Central memory CD8-positive, alpha-beta T cell (primary cell): ENCODE data around the gene MAST4.
"Not testable (repeated sequence)": the region's sequence is repeated elsewhere in the genome, so short reads cannot be mapped to it uniquely, and the experiment has no call there.

ENCODE experiments used
- ATAC-seq: fragments of 150-1000 bp; cut with Tn5 transposase; replicated peaks from 2 replicates; pipeline ENCODE4 v1.10.0; 2022; ENCODE audit warnings: mild to moderate bottlenecking, moderate FRiP score, moderate number of reproducible peaks; ENCODE audit not compliant: poor library complexity, severe bottlenecking; ENCODE audit errors: extremely low read depth
- DNase-seq, 2 donors: peaks; one replicate each; pipeline ENCODE4 v3.0.0; 2021; ENCODE audit warnings: low spot score in 2 of 2
- H3K27ac Mint-ChIP-seq: one replicate; pipeline ENCODE4 v1.8.0; 2022; ENCODE audit warnings: low read depth, mild to moderate bottlenecking, moderate library complexity, mixed read lengths
- H3K27me3 Mint-ChIP-seq: one replicate; pipeline ENCODE4 v1.8.0; 2022; ENCODE audit warnings: mixed read lengths
- H3K36me3 Mint-ChIP-seq: one replicate; pipeline ENCODE4 v1.8.0; 2022; ENCODE audit warnings: mild to moderate bottlenecking, moderate library complexity, mixed read lengths; ENCODE audit not compliant: insufficient read depth
- H3K4me1 Mint-ChIP-seq: one replicate; pipeline ENCODE4 v1.8.0; 2022; ENCODE audit warnings: mixed read lengths
- H3K4me3 Mint-ChIP-seq: one replicate; pipeline ENCODE4 v1.8.0; 2022; ENCODE audit warnings: mild to moderate bottlenecking, moderate library complexity, mixed read lengths
- H3K9me3 Mint-ChIP-seq: one replicate; pipeline ENCODE4 v1.8.0; 2022; ENCODE audit warnings: mixed read lengths

Gene MAST4

GRCh38 chr5:67104859-67105258, 508.7 kb downstream of the MAST4 start:
- DNase-seq (no peak), ATAC-seq (no peak)
- no peak overlapping the region for H3K4me3 Mint-ChIP-seq
- H3K27me3 Mint-ChIP-seq = peaks cover 9% of the 10 kb centered on the region
- peaks cover 8% of the 10 kb centered on the region for H3K4me1 Mint-ChIP-seq
- no peak overlapping the region for H3K27ac Mint-ChIP-seq
- H3K9me3 Mint-ChIP-seq = no peaks in the 10 kb centered on the region
- peaks cover 8% of the 10 kb centered on the region for H3K36me3 Mint-ChIP-seq

- ATAC-seq = no peak
- Mint-ChIP-seq H3K4me3 (no peak overlapping the region), H3K36me3 (peaks cover 7% of the 10 kb centered on the region), H3K27me3 (peaks cover 4% of the 10 kb centered on the region), H3K4me1 (peaks cover 5% of the 10 kb centered on the region), H3K9me3 (no peaks in the 10 kb centered on the region), H3K27ac (no peak overlapping the region)
- DNase-seq = no peak
These were observed 509.1 kb downstream of the MAST4 start for GRCh38 chr5:67105270-67105669.

- no peaks in the 10 kb centered on the region for H3K4me1 Mint-ChIP-seq
- no peak overlapping the region for H3K27ac Mint-ChIP-seq
- H3K4me3 Mint-ChIP-seq = no peak overlapping the region
- H3K9me3 Mint-ChIP-seq = no peaks in the 10 kb centered on the region
- peaks cover 9% of the 10 kb centered on the region for H3K36me3 Mint-ChIP-seq
- no peak for ATAC-seq
- no peaks in the 10 kb centered on the region for H3K27me3 Mint-ChIP-seq
- DNase-seq = no peak
These were observed 510.6 kb downstream of the MAST4 start for GRCh38 chr5:67106626-67107342.

- peaks cover 5% of the 10 kb centered on the region for H3K36me3 Mint-ChIP-seq
- H3K27me3 Mint-ChIP-seq = no peaks in the 10 kb centered on the region
- no peaks in the 10 kb centered on the region for H3K4me1 Mint-ChIP-seq
- ATAC-seq (no peak), DNase-seq (no peak)
- H3K4me3 Mint-ChIP-seq = no peak overlapping the region
- H3K9me3 Mint-ChIP-seq = no peaks in the 10 kb centered on the region
- H3K27ac Mint-ChIP-seq = no peak overlapping the region
These were observed 515.6 kb downstream of the MAST4 start for GRCh38 chr5:67111779-67112178.

- Mint-ChIP-seq H3K27ac (no peak overlapping the region), H3K36me3 (peaks cover 7% of the 10 kb centered on the region), H3K4me1 (no peaks in the 10 kb centered on the region), H3K9me3 (no peaks in the 10 kb centered on the region), H3K4me3 (no peak overlapping the region), H3K27me3 (no peaks in the 10 kb centered on the region)
- no peak for DNase-seq
- ATAC-seq = no peak
These were observed 519.1 kb downstream of the MAST4 start for GRCh38 chr5:67115246-67115645.

- DNase-seq (no peak), ATAC-seq (no peak)
- no peaks in the 10 kb centered on the region for H3K9me3 Mint-ChIP-seq
- no peak overlapping the region for H3K27ac Mint-ChIP-seq
- no peaks in the 10 kb centered on the region for H3K4me1 Mint-ChIP-seq
- no peaks in the 10 kb centered on the region for H3K27me3 Mint-ChIP-seq
- H3K4me3 Mint-ChIP-seq = no peak overlapping the region
- H3K36me3 Mint-ChIP-seq = peaks cover 7% of the 10 kb centered on the region
These were observed 519.6 kb downstream of the MAST4 start for GRCh38 chr5:67115817-67116216.

GRCh38 chr5:67118050-67118620, 521.9 kb downstream of the MAST4 start:
- H3K4me3 Mint-ChIP-seq = no peak overlapping the region
- no peaks in the 10 kb centered on the region for H3K4me1 Mint-ChIP-seq
- peaks cover 4% of the 10 kb centered on the region for H3K36me3 Mint-ChIP-seq
- ATAC-seq = no peak
- H3K27me3 Mint-ChIP-seq = no peaks in the 10 kb centered on the region
- no peak overlapping the region for H3K27ac Mint-ChIP-seq
- H3K9me3 Mint-ChIP-seq = no peaks in the 10 kb centered on the region
- DNase-seq = no peak

- no peak for ATAC-seq
These were observed 522.8 kb downstream of the MAST4 start for GRCh38 chr5:67119010-67119409.

GRCh38 chr5:67120032-67120431, 523.8 kb downstream of the MAST4 start:
- Mint-ChIP-seq H3K27ac (no peak overlapping the region), H3K27me3 (no peaks in the 10 kb centered on the region), H3K4me1 (no peaks in the 10 kb centered on the region), H3K36me3 (peaks cover 4% of the 10 kb centered on the region), H3K4me3 (no peak overlapping the region), H3K9me3 (no peaks in the 10 kb centered on the region)
- ATAC-seq (no peak), DNase-seq (no peak)

More at GRCh38 chr5:67119010-67119409, 522.8 kb downstream of the MAST4 start:
- H3K4me1 Mint-ChIP-seq = no peaks in the 10 kb centered on the region
- DNase-seq = no peak
- no peak overlapping the region for H3K27ac Mint-ChIP-seq
- H3K36me3 Mint-ChIP-seq = peaks cover 4% of the 10 kb centered on the region
- H3K27me3 Mint-ChIP-seq = no peaks in the 10 kb centered on the region
- H3K4me3 Mint-ChIP-seq = no peak overlapping the region
- no peaks in the 10 kb centered on the region for H3K9me3 Mint-ChIP-seq

- no peaks in the 10 kb centered on the region for H3K27me3 Mint-ChIP-seq
- H3K4me1 Mint-ChIP-seq = peaks cover 6% of the 10 kb centered on the region
- H3K27ac Mint-ChIP-seq = no peak overlapping the region
- no peak for DNase-seq
- no peaks in the 10 kb centered on the region for H3K9me3 Mint-ChIP-seq
- no peak for ATAC-seq
- H3K4me3 Mint-ChIP-seq = no peak overlapping the region
- H3K36me3 Mint-ChIP-seq = peaks cover 2% of the 10 kb centered on the region
These were observed 527.6 kb downstream of the MAST4 start for GRCh38 chr5:67123819-67124218.

- Mint-ChIP-seq H3K27me3 (no peaks in the 10 kb centered on the region), H3K4me1 (peaks cover 6% of the 10 kb centered on the region), H3K27ac (no peak overlapping the region), H3K36me3 (no peaks in the 10 kb centered on the region), H3K9me3 (no peaks in the 10 kb centered on the region), H3K4me3 (no peak overlapping the region)
- ATAC-seq (no peak), DNase-seq (no peak)
These were observed 528.4 kb downstream of the MAST4 start for GRCh38 chr5:67124556-67124955.

GRCh38 chr5:67127347-67127895, 531.2 kb downstream of the MAST4 start:
- DNase-seq, H3K9me3 Mint-ChIP-seq, H3K36me3 Mint-ChIP-seq, ATAC-seq, H3K27ac Mint-ChIP-seq, H3K4me3 Mint-ChIP-seq, H3K27me3 Mint-ChIP-seq, H3K4me1 Mint-ChIP-seq: not testable (repeated sequence)

- no peak overlapping the region for H3K27ac Mint-ChIP-seq
- H3K36me3 Mint-ChIP-seq = peaks cover 6% of the 10 kb centered on the region
- no peaks in the 10 kb centered on the region for H3K9me3 Mint-ChIP-seq
- no peak for DNase-seq
- peaks cover 6% of the 10 kb centered on the region for H3K4me1 Mint-ChIP-seq
- ATAC-seq = no peak
- H3K4me3 Mint-ChIP-seq = no peak overlapping the region
- no peaks in the 10 kb centered on the region for H3K27me3 Mint-ChIP-seq
These were observed 533.6 kb downstream of the MAST4 start for GRCh38 chr5:67129768-67130167.
